GM21515 (cell line): ENCODE measurements around the gene HTRA3.

ENCODE experiments used
- ATAC-seq: cut with Tn5 transposase; IDR thresholded peaks from one replicate; pipeline ENCODE4 v1.9.1; 2021; ENCODE audit not compliant: unreplicated experiment

Gene HTRA3

GRCh38 chr4:8245884-8246833, 23.4 kb upstream of the HTRA3 start:
- no peak for ATAC-seq

- ATAC-seq, result no peak
Observed at GRCh38 chr4:8247047-8247930, 22.3 kb upstream of the HTRA3 start.

- no peak for ATAC-seq
Observed at GRCh38 chr4:8248091-8248490, 21.5 kb upstream of the HTRA3 start.

- no peak for ATAC-seq
Observed at GRCh38 chr4:8250227-8250626, 19.3 kb upstream of the HTRA3 start.

- ATAC-seq, result no peak
Observed at GRCh38 chr4:8250637-8251036, 18.9 kb upstream of the HTRA3 start.

GRCh38 chr4:8251110-8251883, 18.3 kb upstream of the HTRA3 start:
- no peak for ATAC-seq

GRCh38 chr4:8252301-8253173, 17.0 kb upstream of the HTRA3 start:
- no peak for ATAC-seq

- no peak for ATAC-seq
Observed at GRCh38 chr4:8254076-8254475, 15.5 kb upstream of the HTRA3 start.

GRCh38 chr4:8255698-8256441, 13.7 kb upstream of the HTRA3 start:
- no peak for ATAC-seq

- no peak for ATAC-seq
Observed at GRCh38 chr4:8257854-8258253, 11.7 kb upstream of the HTRA3 start.

- no peak for ATAC-seq
Observed at GRCh38 chr4:8258552-8259212, 10.9 kb upstream of the HTRA3 start.

GRCh38 chr4:8259743-8260430, 9.7 kb upstream of the HTRA3 start:
- ATAC-seq, result no peak

GRCh38 chr4:8260656-8261111, 8.9 kb upstream of the HTRA3 start:
- ATAC-seq, result no peak

- no peak for ATAC-seq
Observed at GRCh38 chr4:8261851-8262535, 7.6 kb upstream of the HTRA3 start.

- ATAC-seq, result no peak
Observed at GRCh38 chr4:8262637-8263322, 6.8 kb upstream of the HTRA3 start.

- ATAC-seq, result no peak
Observed at GRCh38 chr4:8263397-8263796, 6.2 kb upstream of the HTRA3 start.

- ATAC-seq, result no peak
Observed at GRCh38 chr4:8264106-8264505, 5.4 kb upstream of the HTRA3 start.
